IPS-15b (cell line): Measurements from ENCODE around the gene ZNF787.

Experiments used
- H3K27me3 ChIP-seq: one replicate; pipeline ENCODE4 v1.6.1; 2013; ENCODE audit warnings: low read length; ENCODE audit not compliant: control insufficient read depth, insufficient read depth
- H3K36me3 ChIP-seq: one replicate; pipeline ENCODE4 v1.6.1; 2013; ENCODE audit warnings: low read length; ENCODE audit not compliant: control insufficient read depth, insufficient read depth
- H3K4me1 ChIP-seq: one replicate; pipeline ENCODE4 v1.6.1; 2013; ENCODE audit warnings: mild to moderate bottlenecking, low read length; ENCODE audit not compliant: control insufficient read depth, insufficient read depth
- H3K4me3 ChIP-seq: one replicate; pipeline ENCODE4 v1.5.1; 2013; ENCODE audit warnings: low read depth, low read length
- H3K9ac ChIP-seq: one replicate; pipeline ENCODE4 v1.6.1; 2013; ENCODE audit warnings: low read depth, mild to moderate bottlenecking, low read length
- H3K9me3 ChIP-seq: one replicate; pipeline ENCODE4 v1.6.1; 2013; ENCODE audit warnings: mild to moderate bottlenecking, low read length; ENCODE audit not compliant: control insufficient read depth, insufficient read depth

Gene ZNF787

GRCh38 chr19:56142087-56142787 lies 21.1 kb upstream of the ZNF787 start:
- H3K27me3 ChIP-seq = no peaks in the 10 kb centered on the region
- peak overlapping the region; percentile 82 for H3K4me3 ChIP-seq
- H3K36me3 ChIP-seq = peaks cover 4% of the 10 kb centered on the region
- H3K9ac ChIP-seq = peak overlapping the region; percentile 70
- peaks cover 2% of the 10 kb centered on the region for H3K4me1 ChIP-seq
- H3K9me3 ChIP-seq = no peaks in the 10 kb centered on the region

- Histone ChIP-seq H3K36me3 (no peaks in the 10 kb centered on the region), H3K4me3 (peak overlapping the region; percentile 82), H3K9me3 (no peaks in the 10 kb centered on the region), H3K4me1 (peaks cover 2% of the 10 kb centered on the region), H3K27me3 (no peaks in the 10 kb centered on the region), H3K9ac (peak overlapping the region; percentile 70)
Measured at GRCh38 chr19:56141417-56141993, 20.4 kb upstream of the ZNF787 start.

GRCh38 chr19:56140583-56141416 lies 19.7 kb upstream of the ZNF787 start, which contains the start of gene ZNF444:
Gene ZNF444 (plus strand): TSS chr19:56141287. CDS start chr19:56146912, 5,625 bp downstream.
- Histone ChIP-seq H3K4me3 (peak within 1 kb of the TSS; percentile 82), H3K9ac (peak within 1 kb of the TSS; percentile 70), H3K27me3 (no peaks in the 10 kb centered on the region), H3K9me3 (no peaks in the 10 kb centered on the region), H3K36me3 (no peaks in the 10 kb centered on the region), H3K4me1 (peaks cover 8% of the 10 kb centered on the region)

GRCh38 chr19:56139847-56140582 lies 18.9 kb upstream of the ZNF787 start:
- Histone ChIP-seq H3K27me3 (no peaks in the 10 kb centered on the region), H3K4me1 (peaks cover 12% of the 10 kb centered on the region), H3K9ac (no peak overlapping the region), H3K9me3 (no peaks in the 10 kb centered on the region), H3K4me3 (peak overlapping the region; percentile 70), H3K36me3 (no peaks in the 10 kb centered on the region)

- H3K36me3 ChIP-seq = no peaks in the 10 kb centered on the region
- H3K27me3 ChIP-seq = no peaks in the 10 kb centered on the region
- H3K4me3 ChIP-seq = no peak overlapping the region
- H3K9me3 ChIP-seq = no peaks in the 10 kb centered on the region
- no peak overlapping the region for H3K9ac ChIP-seq
- peaks cover 20% of the 10 kb centered on the region for H3K4me1 ChIP-seq
Measured at GRCh38 chr19:56138069-56138468, 17.0 kb upstream of the ZNF787 start.

GRCh38 chr19:56137405-56137804 lies 16.3 kb upstream of the ZNF787 start:
- peaks cover 20% of the 10 kb centered on the region for H3K4me1 ChIP-seq

GRCh38 chr19:56136362-56136761 lies 15.3 kb upstream of the ZNF787 start:
- peaks cover 17% of the 10 kb centered on the region for H3K4me1 ChIP-seq
- no peaks in the 10 kb centered on the region for H3K9me3 ChIP-seq
- no peaks in the 10 kb centered on the region for H3K36me3 ChIP-seq
- no peaks in the 10 kb centered on the region for H3K27me3 ChIP-seq
- peak overlapping the region; percentile 16 for H3K4me3 ChIP-seq
- no peak overlapping the region for H3K9ac ChIP-seq

More at GRCh38 chr19:56137405-56137804, 16.3 kb upstream of the ZNF787 start:
- Histone ChIP-seq H3K36me3 (no peaks in the 10 kb centered on the region), H3K9ac (no peak overlapping the region), H3K9me3 (no peaks in the 10 kb centered on the region), H3K4me3 (no peak overlapping the region), H3K27me3 (no peaks in the 10 kb centered on the region)

- H3K4me3 ChIP-seq = no peak overlapping the region
- H3K9me3 ChIP-seq = no peaks in the 10 kb centered on the region
- H3K9ac ChIP-seq = no peak overlapping the region
- H3K36me3 ChIP-seq = no peaks in the 10 kb centered on the region
- H3K27me3 ChIP-seq = no peaks in the 10 kb centered on the region
- peaks cover 17% of the 10 kb centered on the region for H3K4me1 ChIP-seq
Measured at GRCh38 chr19:56134654-56134921, 13.5 kb upstream of the ZNF787 start.

- peaks cover 17% of the 10 kb centered on the region for H3K4me1 ChIP-seq
- H3K9me3 ChIP-seq = no peaks in the 10 kb centered on the region
- no peak overlapping the region for H3K9ac ChIP-seq
- H3K36me3 ChIP-seq = no peaks in the 10 kb centered on the region
- H3K4me3 ChIP-seq = no peak overlapping the region
- H3K27me3 ChIP-seq = no peaks in the 10 kb centered on the region
Measured at GRCh38 chr19:56133858-56134653, 13.0 kb upstream of the ZNF787 start.

- no peaks in the 10 kb centered on the region for H3K36me3 ChIP-seq
- no peak overlapping the region for H3K9ac ChIP-seq
- H3K27me3 ChIP-seq = no peaks in the 10 kb centered on the region
- peaks cover 17% of the 10 kb centered on the region for H3K4me1 ChIP-seq
- H3K9me3 ChIP-seq = no peaks in the 10 kb centered on the region
- H3K4me3 ChIP-seq = no peak overlapping the region
Measured at GRCh38 chr19:56132316-56132822, 11.3 kb upstream of the ZNF787 start.

- no peaks in the 10 kb centered on the region for H3K36me3 ChIP-seq
- H3K4me1 ChIP-seq = peaks cover 17% of the 10 kb centered on the region
- no peak overlapping the region for H3K4me3 ChIP-seq
- no peaks in the 10 kb centered on the region for H3K27me3 ChIP-seq
- no peak overlapping the region for H3K9ac ChIP-seq
- H3K9me3 ChIP-seq = no peaks in the 10 kb centered on the region
Measured at GRCh38 chr19:56131651-56132050, 10.6 kb upstream of the ZNF787 start.
